CD4-positive, alpha-beta T cell (primary cell): ENCODE data around the gene XCL2. TPM values are rescaled to one million over a fixed set of nuclear protein-coding genes. Genes with fewer than 3 reads are reported as not detected.
A peak's percentile ranks its signal among the peaks of the same experiment; 100 is the strongest.
"Not testable (repeated sequence)": the region's sequence is repeated elsewhere in the genome, so short reads cannot be mapped to it uniquely, and the experiment has no call there.

Source experiments
- ATAC-seq: fragments of 200-7000 bp; cut with Tn5 transposase; one replicate; pipeline ENCODE4 v1.10.0; 2022; ENCODE audit warnings: mild to moderate bottlenecking; ENCODE audit not compliant: poor library complexity
- CTCF ChIA-PET: fragments of 350-600 bp; sonication (Branson Sonifier 250); formaldehyde crosslinking; loops from one replicate; lab custom pipeline; 2021; ENCODE audit warnings: antibody characterized with exemption, inconsistent platforms; lab: Charles Lee
- POLR2A ChIA-PET: fragments of 350-600 bp; sonication (Branson Sonifier 250); formaldehyde crosslinking; loops from one replicate; lab custom pipeline; 2021; ENCODE audit warnings: antibody characterized with exemption, inconsistent platforms; lab: Charles Lee
- DNase-seq, 14 experiments: peaks; one replicate each; pipeline ENCODE4 v3.0.0-alpha.2; 2013 to 2020; ENCODE audit warnings: mixed read lengths in 2 of 14
- H3K27ac ChIP-seq, 2 donors: one replicate each; pipeline versions ENCODE4 v1.5.1 to v1.7.0; 2013; ENCODE audit warnings: low read length in 2 of 2, low read depth in 1 of 2, mild to moderate bottlenecking in 1 of 2
- H3K27me3 ChIP-seq, 2 experiments: 1 replicate in 1 of 2; 2 replicates in 1 of 2; pipeline versions ENCODE4 v1.6.1 to v1.7.0; 2013; ENCODE audit warnings: low read length in 2 of 2, control low read depth in 1 of 2, mild to moderate bottlenecking in 1 of 2, moderate library complexity in 1 of 2; ENCODE audit not compliant: insufficient read depth in 2 of 2, control insufficient read depth in 1 of 2
- H3K36me3 ChIP-seq: one replicate; pipeline ENCODE4 v1.6.1; 2013; ENCODE audit warnings: low read length, control low read depth; ENCODE audit not compliant: insufficient read depth
- H3K4me1 ChIP-seq: one replicate; pipeline ENCODE4 v1.6.1; 2013; ENCODE audit warnings: low read length, control low read depth; ENCODE audit not compliant: insufficient read depth
- H3K4me3 ChIP-seq: one replicate; pipeline ENCODE4 v1.5.1; 2013; ENCODE audit warnings: mild to moderate bottlenecking, low read length, moderate library complexity
- H3K9me3 ChIP-seq, 2 experiments: 1 replicate in 1 of 2; 2 replicates in 1 of 2; pipeline versions ENCODE4 v1.6.1 to v1.7.0; 2013; ENCODE audit warnings: low read length in 2 of 2, mild to moderate bottlenecking in 2 of 2, control low read depth in 1 of 2, moderate library complexity in 1 of 2; ENCODE audit not compliant: control insufficient read depth in 1 of 2, insufficient read depth in 1 of 2
- H3K27ac Mint-ChIP-seq: one replicate; pipeline ENCODE4 v1.8.0; 2020; ENCODE audit warnings: mixed read lengths
- H3K27me3 Mint-ChIP-seq: one replicate; pipeline ENCODE4 v1.8.0; 2021; ENCODE audit warnings: mixed read lengths
- H3K36me3 Mint-ChIP-seq: one replicate; pipeline ENCODE4 v1.8.0; 2021; ENCODE audit warnings: low read depth, mixed read lengths
- H3K4me1 Mint-ChIP-seq: one replicate; pipeline ENCODE4 v1.8.0; 2021; ENCODE audit warnings: low read depth, mixed read lengths
- H3K4me3 Mint-ChIP-seq: one replicate; pipeline ENCODE4 v1.8.0; 2020; ENCODE audit warnings: mild to moderate bottlenecking, mixed read lengths
- H3K9me3 Mint-ChIP-seq: one replicate; pipeline ENCODE4 v1.8.0; 2020; ENCODE audit warnings: mixed read lengths
- intact Hi-C, 2 experiments: fragments of 100-400 bp; cut with DNase I in 1 of 2; cut with micrococcal nuclease in 1 of 2; formaldehyde crosslinking; loops; one replicate each; pipeline versions ENCODE4 v1.15.1 to v1.9.0; 2023 to 2025; cut with DNase I, micrococcal nuclease
- total RNA-seq, 174 experiments: library from RNA in 2 of 174; stranded (reverse) in 2 of 174; gene quantifications; one replicate each; pipeline ENCODE4 v1.2.3 and lab custom pipeline; 2021 to 2026
- TF ChIP-seq, protein P1 (sequence below): fragments of 200-600 bp; IDR thresholded peaks from one replicate; pipeline ENCODE4 v1.8.0; 2022; ENCODE audit warnings: antibody characterized with exemption, mild to moderate bottlenecking

XCL2 gene
- total RNA-seq, 2 experiments from 2014 or later, result not detected

DNA sequence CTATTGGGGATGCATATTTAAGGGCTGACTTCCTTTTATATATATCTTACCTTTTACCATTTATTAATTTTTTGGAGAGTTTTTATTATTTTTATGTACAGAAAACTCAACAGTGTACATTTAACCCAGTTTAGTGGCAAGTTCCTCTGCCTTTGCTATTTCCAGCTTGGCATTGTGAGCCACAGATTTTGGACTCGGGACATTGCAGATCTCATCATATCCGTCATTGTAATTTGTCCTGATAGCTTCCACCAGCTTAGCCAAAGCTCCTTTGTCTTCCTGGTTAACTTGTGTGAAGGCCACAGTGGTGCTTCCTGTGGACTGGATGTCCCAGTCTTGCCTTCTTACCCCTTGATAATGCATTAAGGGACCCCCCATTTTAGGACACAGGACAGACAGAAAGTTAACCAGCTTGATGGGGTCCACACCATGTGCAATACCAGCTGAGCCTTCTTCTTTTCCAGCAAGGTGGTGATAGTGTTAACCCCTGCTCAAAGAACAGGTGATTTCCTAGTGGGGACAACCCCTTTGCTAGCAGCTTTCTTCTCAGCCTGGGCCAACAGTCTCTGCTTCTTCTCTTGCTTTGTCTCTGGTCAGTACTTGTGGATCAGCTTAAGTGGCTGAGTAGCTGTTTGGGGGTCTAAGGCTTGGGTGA lies 34.9 kb upstream of the XCL2 start:
- H3K4me3 Mint-ChIP-seq, H3K27me3 Mint-ChIP-seq, H3K9me3 Mint-ChIP-seq, ATAC-seq, H3K27me3 ChIP-seq, DNase-seq, H3K36me3 ChIP-seq, H3K27ac ChIP-seq, H3K4me3 ChIP-seq, H3K27ac Mint-ChIP-seq, H3K4me1 Mint-ChIP-seq, H3K4me1 ChIP-seq, H3K36me3 Mint-ChIP-seq, intact Hi-C loops, H3K9me3 ChIP-seq: not testable (repeated sequence)
- ChIA-PET POLR2A (interaction anchor here (0.8 kb wide), 1 partner anchor 139 kb away, joined by 7 read pairs; no protein-coding TSS in a partner anchor), CTCF (interaction anchor here (0.5 to 1.5 kb wide), 2 partner anchors 139 to 286 kb away, joined by 3 to 7 read pairs; no protein-coding TSS in a partner anchor)

DNA sequence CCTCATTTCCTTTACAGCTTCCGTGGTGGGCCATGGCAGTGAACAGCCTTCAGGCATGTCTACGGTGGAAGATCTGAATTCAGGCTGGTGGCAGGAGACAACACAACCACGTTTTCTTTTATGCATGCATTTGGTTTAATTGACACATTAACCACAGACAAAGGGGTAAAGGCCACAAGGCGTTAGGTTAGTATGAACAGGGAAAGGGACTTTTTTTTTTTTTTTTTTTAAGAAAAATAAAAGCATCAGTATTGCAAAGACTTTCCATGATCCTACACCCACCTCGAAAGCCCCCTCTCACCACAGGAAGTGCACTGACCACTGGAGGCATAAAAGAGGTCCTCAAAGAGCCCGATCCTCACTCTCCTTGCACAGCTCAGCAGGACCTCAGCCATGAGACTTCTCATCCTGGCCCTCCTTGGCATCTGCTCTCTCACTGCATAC lies 32.5 kb upstream of the XCL2 start, which contains the start of gene XCL1:
Gene XCL1, plus strand, starts transcription at position 361 of the 444 bp plus-strand sequence. Its CDS starts 33 bp downstream, at position 394.
- H3K27ac Mint-ChIP-seq, H3K36me3 ChIP-seq, H3K4me3 Mint-ChIP-seq, H3K36me3 Mint-ChIP-seq, H3K9me3 Mint-ChIP-seq, CTCF ChIA-PET, H3K27me3 Mint-ChIP-seq, H3K27ac ChIP-seq, H3K27me3 ChIP-seq, POLR2A ChIA-PET, H3K9me3 ChIP-seq, ATAC-seq, H3K4me3 ChIP-seq, H3K4me1 ChIP-seq, intact Hi-C loops: not testable (repeated sequence)
- peaks cover 11% of the 10 kb centered on the region for H3K4me1 Mint-ChIP-seq
- DNase-seq, result peak in 2 of 14 experiments; percentile 15 to 50

DNA sequence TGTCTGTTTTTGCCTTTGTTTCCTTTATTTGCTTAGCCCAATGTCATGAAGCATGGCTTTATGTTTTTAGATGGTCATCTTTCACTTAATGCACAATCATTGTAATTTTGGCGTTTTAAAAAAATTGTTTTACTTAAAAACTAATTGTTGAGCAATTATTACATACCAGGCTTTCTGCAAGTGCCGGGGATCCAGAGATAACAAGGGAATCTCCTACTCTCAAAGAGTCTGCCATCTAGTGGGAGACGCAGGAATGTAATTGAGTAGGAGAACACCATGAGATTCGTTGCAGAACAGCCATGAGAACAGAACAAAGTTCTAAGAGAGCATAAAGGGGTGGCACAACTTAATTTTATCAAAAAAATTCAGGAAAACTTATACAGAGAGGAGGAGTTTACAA lies 30.4 kb upstream of the XCL2 start:
- CTCF ChIA-PET, H3K4me3 Mint-ChIP-seq: not testable (repeated sequence)
- ATAC-seq, result peak; percentile 56

GRCh38 chr1:168572633-168573032 lies 28.8 kb upstream of the XCL2 start:
- H3K4me1 Mint-ChIP-seq, result peaks cover 11% of the 10 kb centered on the region
- no peaks in the 10 kb centered on the region for H3K9me3 Mint-ChIP-seq
- TF ChIP-seq, protein P1, sequence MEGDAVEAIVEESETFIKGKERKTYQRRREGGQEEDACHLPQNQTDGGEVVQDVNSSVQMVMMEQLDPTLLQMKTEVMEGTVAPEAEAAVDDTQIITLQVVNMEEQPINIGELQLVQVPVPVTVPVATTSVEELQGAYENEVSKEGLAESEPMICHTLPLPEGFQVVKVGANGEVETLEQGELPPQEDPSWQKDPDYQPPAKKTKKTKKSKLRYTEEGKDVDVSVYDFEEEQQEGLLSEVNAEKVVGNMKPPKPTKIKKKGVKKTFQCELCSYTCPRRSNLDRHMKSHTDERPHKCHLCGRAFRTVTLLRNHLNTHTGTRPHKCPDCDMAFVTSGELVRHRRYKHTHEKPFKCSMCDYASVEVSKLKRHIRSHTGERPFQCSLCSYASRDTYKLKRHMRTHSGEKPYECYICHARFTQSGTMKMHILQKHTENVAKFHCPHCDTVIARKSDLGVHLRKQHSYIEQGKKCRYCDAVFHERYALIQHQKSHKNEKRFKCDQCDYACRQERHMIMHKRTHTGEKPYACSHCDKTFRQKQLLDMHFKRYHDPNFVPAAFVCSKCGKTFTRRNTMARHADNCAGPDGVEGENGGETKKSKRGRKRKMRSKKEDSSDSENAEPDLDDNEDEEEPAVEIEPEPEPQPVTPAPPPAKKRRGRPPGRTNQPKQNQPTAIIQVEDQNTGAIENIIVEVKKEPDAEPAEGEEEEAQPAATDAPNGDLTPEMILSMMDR, result no peak
- Histone ChIP-seq H3K27ac (no peak overlapping the region), H3K4me3 (no peak overlapping the region), H3K9me3 (no peaks in the 10 kb centered on the region), H3K36me3 (no peaks in the 10 kb centered on the region), H3K4me1 (peaks cover 4% of the 10 kb centered on the region), H3K27me3 (no peaks in the 10 kb centered on the region)
- no peak for ATAC-seq
- ChIA-PET POLR2A (no interaction called here), CTCF (no interaction called here)
- no peak overlapping the region for H3K4me3 Mint-ChIP-seq
- no peak overlapping the region for H3K27ac Mint-ChIP-seq
- H3K36me3 Mint-ChIP-seq, result no peaks in the 10 kb centered on the region
- intact Hi-C loops, result loop anchor here in 1 of 2 experiments (1.0 kb wide), 1 partner anchor 133 kb away; no protein-coding TSS in a partner anchor
- DNase-seq, result no peak
- H3K27me3 Mint-ChIP-seq, result no peaks in the 10 kb centered on the region

More for the DNA sequence above, 30.4 kb upstream of the XCL2 start:
- H3K27ac Mint-ChIP-seq, H3K4me1 ChIP-seq, H3K4me3 ChIP-seq, H3K27me3 ChIP-seq, H3K36me3 ChIP-seq, H3K27me3 Mint-ChIP-seq, H3K27ac ChIP-seq, POLR2A ChIA-PET, H3K36me3 Mint-ChIP-seq, H3K9me3 ChIP-seq, H3K9me3 Mint-ChIP-seq: not testable (repeated sequence)
- peaks cover 11% of the 10 kb centered on the region for H3K4me1 Mint-ChIP-seq
- TF ChIP-seq, protein P1, result peak; percentile 20
- intact Hi-C loops, result loop anchor here in 1 of 2 experiments (1.0 kb wide), 2 partner anchors 135 to 232 kb away; no protein-coding TSS in a partner anchor
- DNase-seq, result peak in 6 of 14 experiments; percentile 1 to 68 (median 48)
